ENCODE data around the gene USP22.

The USP22 gene

GRCh38 chr17:21046216-21046615 lies 3.4 kb upstream of the USP22 start:
- no peak for DNase-seq (ENCODE audit: low read depth in 2 of 2)

DNA sequence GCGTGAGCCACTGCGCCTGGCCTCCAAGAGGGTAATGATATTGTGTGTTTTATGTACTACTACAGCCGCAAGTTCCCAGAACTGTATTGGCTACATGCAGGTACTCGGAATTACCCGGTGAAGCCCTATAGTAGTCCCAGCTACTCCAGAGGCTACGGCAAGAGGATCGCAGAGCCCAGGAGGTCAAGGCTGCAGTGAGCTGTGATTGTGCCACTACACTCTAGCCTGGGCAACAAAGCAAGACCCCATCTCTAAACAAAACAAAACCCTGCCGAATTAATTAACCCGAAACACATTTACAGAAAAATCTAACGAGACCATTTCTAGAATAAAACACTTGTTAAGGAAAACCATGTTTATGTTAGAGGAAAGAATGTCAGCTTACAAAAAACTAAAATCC lies 2.2 kb upstream of the USP22 start:
- no peak for DNase-seq (ENCODE audit: low read depth in 2 of 2)

GRCh38 chr17:21043296-21044232 lies 753 bp upstream of the USP22 start:
- peak; percentile 90 to 95 for DNase-seq (ENCODE audit: low read depth in 2 of 2)

DNA sequence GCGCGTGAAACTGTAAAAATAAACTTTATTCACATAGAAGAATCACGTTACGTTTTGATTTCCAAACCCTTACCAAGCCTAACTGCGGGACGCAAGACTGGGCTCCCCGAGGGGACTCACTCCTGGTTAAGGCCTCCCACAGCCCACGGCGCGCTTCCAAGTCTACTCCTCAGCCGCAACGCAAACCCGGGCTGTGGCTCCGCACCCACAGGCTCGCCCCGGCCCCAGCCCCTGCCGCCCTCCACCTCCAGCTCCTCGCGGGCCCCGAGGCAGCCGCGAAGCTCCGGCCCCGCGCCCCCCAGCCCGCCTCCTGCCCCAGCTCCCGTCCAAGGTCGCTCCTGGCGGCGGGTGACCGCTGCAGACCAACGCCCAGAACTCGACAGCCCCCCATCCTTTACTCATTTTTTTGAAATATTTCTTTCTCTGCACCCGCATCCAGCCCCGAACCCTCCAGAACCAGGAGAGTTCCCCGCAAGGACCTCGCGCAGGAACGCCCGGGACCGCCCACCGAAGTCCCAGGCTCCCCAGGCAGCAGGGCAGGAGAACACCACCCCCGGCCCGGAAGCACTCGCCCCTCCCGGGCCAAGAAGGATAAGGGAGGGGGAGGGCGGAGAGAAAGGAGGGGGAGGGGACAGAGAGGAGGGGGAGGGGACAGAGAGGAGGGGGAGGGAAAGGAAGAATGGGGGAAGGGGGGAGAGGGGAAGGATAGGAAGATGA lies 912 bp downstream of the USP22 start:
- peak in 1 of 2 donors; percentile 64 for DNase-seq (ENCODE audit: low read depth in 2 of 2)

GRCh38 chr17:21039839-21040575 lies 2.8 kb downstream of the USP22 start:
- no peak for DNase-seq (ENCODE audit: low read depth in 2 of 2)

- no peak for DNase-seq (ENCODE audit: low read depth in 2 of 2)
Measured at GRCh38 chr17:21037117-21037803, 5.6 kb downstream of the USP22 start.

GRCh38 chr17:21036361-21036881 lies 6.4 kb downstream of the USP22 start:
- no peak for DNase-seq (ENCODE audit: low read depth in 2 of 2)

DNA sequence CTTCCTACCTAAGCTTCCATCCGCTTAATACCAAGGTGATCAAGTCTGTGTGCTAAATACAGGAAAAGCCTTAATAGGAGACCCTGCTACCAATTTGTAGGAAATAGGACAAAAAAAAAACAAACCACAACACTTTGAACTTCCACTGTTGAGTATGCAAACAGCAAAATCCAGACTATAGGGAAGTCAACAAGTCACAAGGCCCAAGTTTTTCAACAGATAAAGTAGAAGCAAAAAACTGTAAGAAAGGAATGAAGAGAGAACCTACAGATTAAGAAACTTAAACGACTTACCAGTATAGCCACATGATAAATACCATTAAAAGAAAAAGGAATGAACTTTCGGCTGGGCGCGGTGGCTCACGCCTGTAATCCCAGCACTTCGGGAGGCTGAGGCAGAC lies 7.4 kb downstream of the USP22 start:
- no peak for DNase-seq (ENCODE audit: low read depth in 2 of 2)

DNA sequence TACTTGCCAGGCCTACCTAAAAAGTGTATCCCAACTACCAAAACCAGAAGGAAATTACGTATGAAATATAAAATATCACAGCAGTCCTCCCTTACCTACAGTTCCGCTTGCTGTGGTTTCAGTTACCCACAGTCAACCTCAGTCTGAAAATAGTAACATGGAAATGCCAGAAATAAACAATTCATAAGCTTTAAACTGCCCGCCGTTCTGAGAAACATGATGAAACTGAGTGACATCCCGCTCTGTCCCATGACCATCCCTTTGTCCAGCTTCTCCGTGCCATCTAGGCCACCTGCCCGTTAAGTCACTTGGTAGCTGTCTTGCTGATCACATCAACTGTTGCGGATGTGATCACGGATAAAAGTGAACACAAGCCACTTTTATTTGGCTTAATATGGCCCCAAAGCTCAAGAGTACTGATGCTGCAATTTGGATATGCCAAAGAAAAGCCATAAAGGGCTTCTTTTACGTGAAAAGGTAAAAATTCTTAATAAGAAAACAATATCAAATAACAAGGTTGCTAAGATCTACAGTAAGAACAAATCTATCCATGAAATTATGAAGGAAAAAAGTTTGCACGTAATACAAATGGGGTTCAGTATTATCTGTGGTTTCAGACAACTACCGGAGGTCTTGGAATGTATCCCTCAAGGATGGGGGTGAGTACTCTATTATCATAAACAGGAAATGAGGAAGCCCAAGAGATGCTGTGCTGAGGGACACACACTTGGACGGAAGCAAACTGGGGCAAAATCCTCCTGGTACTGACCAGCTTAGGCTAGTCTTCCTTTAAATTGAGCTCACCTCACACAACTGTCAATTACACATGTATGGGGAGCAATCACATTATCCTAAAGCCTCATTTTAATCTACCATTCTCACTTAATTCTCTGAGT lies 8.2 kb downstream of the USP22 start:
- DNase-seq (ENCODE audit: low read depth in 2 of 2), result no peak

- no peak for DNase-seq (ENCODE audit: low read depth in 2 of 2)
Measured at GRCh38 chr17:21033350-21033749, 9.5 kb downstream of the USP22 start.

DNA sequence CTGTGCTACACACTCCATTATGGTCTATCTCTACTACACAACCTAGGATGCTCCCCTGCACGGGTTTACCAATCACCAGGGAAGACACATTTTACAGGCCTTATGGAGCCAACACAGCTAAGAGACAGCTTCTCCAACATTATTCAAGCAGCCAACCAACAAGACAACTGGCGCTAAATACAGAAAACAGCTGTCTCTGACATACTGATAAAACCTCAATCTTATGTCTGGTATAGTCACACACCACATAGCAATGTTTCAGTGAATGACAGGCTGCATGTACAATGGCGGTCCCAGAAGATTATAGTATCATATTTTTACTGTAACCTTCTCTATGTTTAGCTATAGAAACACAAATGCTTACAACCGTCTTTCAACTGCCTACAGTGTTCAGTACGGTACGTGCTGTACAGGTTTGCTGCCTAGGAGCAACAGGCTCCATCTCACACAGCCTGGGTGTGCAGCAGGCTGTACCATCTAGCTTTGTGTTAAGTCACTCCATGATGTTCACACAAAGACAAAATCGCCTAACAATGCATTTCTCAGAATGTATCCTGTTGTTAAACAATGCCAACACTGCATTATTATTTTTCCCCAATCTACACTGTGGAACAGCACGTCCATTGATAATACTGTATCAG lies 10.9 kb downstream of the USP22 start:
- no peak for DNase-seq (ENCODE audit: low read depth in 2 of 2)

DNA sequence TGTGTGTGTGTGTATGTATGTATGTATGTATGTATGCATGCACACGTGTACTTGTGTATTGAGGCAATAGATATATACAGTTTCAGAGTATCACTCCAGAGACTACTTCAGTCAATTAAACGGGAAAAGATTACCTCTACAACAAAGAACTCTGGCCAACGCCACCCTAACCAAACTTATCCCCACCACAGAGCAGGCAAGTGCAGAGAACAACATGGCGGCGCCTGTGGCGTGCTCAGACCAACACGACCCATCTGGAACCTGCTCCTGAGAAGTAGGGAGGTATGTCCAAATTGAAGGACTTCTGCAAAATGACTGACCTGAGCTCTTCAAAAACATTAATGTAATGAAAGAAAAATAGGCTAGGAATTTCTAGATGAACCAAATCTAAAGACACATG lies 12.4 kb downstream of the USP22 start:
- no peak for DNase-seq (ENCODE audit: low read depth in 2 of 2)

DNA sequence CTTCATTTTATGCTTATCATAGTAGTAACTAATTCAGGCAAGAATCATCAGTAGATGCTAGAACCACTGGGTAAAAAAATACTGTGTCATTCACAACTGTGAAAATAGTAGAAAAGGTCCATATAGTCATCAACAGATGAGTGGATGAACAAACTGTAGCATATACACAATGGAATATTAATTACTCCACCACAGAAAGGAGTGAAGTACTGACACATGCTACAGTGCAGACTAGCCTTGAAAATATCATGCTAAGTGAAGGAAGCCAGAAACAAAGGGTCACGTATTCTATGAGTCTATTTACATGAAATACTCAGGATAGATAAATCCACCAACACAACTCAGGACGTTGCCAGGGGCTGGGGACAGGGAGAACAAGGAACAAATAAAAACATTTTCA lies 13.3 kb downstream of the USP22 start:
- no peak for DNase-seq (ENCODE audit: low read depth in 2 of 2)

- DNase-seq (ENCODE audit: low read depth in 2 of 2), result peak in 1 of 2 donors; percentile 35
Measured at GRCh38 chr17:21029036-21029435, 13.8 kb downstream of the USP22 start.

DNA sequence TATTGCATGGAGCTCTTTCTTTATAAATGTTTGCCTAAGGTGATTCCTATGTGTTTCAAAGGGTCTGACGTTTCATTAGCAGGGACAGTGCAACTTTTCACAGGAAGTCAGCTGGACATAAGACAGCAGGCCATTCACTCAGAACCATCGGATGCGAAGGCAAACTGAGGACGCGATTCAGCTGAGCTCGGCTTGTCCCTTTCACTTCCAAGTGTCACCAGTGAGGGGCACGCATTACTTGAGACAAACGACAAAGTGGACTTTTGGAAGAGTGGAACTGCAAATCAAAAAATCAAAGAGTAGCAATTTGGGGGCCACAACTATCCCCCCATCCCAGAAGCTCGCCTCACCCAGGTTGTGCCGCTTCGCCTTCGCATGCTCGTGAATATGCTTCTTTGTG lies 14.6 kb downstream of the USP22 start:
- DNase-seq (ENCODE audit: low read depth in 2 of 2), result no peak

DNA sequence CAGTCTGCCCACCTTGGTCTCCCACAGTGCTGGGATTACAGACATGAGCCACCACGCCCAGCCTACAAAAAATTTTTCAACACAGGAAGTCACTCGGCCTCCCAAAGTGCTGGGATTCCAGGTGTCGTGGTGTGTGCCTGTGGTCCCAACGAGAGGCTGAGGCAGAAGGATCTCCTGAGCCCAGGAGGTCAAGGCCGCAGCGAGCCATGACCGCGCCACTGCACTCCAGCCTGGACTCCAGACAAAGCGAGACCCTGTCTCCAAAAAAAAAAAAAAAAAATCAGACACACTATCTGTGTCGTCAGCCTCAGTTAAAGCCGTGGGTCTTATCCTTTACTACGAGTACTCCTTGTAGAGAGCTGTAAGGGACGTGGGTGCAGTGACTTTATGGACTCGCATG lies 15.8 kb downstream of the USP22 start:
- DNase-seq (ENCODE audit: low read depth in 2 of 2), result no peak

DNA sequence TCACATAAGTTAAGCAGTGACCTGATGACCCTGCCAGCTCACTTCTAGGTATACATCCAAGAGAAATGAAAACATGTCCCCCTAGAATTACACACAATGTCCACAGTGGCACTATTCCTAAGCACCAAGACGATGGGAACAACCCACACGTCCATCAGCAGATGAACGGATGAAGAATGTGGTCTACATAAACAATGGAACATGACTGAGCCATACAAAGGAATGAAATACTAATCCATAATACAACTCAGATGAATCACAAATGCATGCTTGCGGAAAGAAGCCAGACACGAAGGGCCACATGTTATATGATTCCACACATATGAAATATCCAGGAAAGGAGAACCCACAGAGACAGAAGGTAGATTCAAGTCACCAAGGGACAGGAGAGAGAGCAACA lies 17.4 kb downstream of the USP22 start:
- no peak for DNase-seq (ENCODE audit: low read depth in 2 of 2)

GRCh38 chr17:21024024-21024423 lies 18.8 kb downstream of the USP22 start:
- DNase-seq (ENCODE audit: low read depth in 2 of 2), result no peak

- no peak for DNase-seq (ENCODE audit: low read depth in 2 of 2)
Measured at GRCh38 chr17:21021208-21021803, 21.5 kb downstream of the USP22 start.

GRCh38 chr17:21020622-21021021 lies 22.2 kb downstream of the USP22 start:
- DNase-seq (ENCODE audit: low read depth in 2 of 2), result no peak

All from stimulated activated CD8-positive, alpha-beta memory T cell treated with anti-CD3 and anti-CD28 coated beads, Interleukin-7, amount 100 ng/mL, for 4 hours (primary cell).